RPMI8226 (cell line): ENCODE results near the gene RASAL1.

ENCODE experiments used
- DNase-seq: peaks from one replicate; pipeline ENCODE4 v3.0.0-alpha.2; 2015

The RASAL1 gene

DNA sequence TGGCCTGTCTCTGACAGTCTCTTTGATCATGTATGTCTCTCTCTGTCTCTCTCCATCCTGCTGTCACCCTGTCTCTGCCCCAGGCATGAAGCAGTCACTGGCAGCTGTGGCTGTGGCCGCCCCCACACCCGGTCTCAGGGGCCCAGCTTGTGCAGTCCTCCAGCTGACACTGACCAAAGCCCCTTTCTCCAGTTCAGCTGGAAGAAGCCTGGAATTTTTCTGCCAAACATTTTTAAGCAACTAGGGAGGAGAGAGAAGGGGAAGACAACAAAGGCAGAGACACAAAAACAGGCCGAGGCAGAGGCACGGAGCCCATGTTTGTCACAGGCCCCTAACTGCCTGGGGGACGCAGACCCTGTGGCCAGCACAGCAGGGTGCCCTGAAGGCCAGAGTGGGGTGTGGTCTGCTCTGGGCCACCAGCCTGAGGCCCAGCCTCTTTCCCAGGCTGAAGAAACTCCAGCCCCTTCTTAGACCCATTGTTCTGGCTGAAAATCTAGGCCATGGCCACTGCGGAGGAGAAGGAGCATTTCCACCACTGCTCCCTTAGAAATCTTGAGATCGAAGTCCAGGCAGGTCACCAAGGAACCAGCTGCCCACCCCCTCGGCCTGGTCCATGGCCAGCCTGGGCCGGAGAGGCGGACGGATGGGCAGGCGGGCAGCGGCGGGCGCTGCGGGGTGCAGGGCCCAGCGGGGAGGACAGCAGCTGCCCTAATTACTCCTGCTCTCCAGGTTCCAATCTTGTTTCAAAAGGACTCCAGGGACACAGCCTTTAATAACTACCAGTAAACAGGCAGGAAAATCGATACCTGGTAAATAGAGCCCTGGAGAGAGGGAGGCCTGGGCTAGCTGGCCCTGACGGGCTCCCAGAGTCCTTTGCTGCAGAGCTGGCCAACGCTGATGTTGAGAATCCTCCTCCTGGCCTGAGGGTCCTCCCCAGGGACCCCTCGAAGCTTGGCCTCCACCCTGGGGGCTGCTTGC is 64.1 kb downstream of the RASAL1 start:
- no peak for DNase-seq

DNA sequence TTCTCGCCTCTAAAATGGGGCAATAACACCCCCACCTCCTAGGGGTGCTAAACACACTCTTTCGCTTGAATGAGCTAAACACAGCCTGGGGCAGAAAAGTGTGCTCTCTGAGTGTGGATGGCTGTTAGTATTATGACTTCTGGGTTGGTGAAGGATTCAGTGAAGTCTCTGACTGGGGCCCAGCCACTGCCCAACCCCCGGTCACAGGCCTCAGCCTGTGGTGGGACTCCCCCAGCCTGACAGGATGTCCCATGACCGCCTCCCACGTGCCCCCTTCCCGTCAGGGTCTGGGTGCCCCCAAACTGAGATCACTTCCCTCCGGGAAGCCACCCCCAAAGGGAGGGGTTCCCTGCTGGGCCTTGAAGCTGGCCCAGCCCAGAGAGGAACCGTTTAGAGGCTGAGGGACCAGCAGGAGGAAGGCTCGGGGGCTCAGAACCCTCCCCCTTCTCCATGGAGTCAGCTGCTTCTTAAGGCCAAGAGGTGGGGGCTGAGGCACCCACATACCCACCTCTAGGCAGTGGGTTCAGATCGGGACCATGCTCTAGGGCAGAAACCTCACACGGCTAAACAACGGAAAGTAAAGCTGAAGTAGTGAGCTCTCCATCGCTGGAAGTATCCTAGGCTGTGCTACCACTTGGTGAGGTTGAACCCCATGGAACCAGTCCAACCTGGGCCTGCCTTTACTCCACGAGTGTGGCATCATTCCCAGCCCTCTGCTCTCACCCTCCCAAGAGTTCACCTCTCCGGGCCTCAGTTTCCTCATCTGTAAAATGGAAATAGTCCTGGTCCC is 65.2 kb downstream of the RASAL1 start:
- DNase-seq = no peak

DNA sequence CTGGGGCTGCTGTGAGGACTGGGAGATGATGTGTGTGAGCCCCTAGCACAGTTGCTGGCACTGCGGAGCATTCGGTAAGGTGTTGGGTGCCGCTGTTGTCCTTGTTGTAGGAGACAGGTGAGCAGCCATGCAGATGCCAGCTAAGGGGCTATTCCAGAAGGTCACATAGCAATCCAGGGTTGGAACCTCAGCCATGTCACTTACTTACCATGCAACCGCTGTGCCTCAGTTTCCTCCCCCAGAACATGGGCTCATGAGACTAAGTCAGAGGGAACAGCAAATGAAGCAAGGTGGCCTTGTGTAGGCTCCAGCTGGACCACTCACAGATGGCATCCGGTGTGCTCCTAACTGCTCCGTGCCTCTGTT is 65.8 kb downstream of the RASAL1 start:
- DNase-seq = no peak

DNA sequence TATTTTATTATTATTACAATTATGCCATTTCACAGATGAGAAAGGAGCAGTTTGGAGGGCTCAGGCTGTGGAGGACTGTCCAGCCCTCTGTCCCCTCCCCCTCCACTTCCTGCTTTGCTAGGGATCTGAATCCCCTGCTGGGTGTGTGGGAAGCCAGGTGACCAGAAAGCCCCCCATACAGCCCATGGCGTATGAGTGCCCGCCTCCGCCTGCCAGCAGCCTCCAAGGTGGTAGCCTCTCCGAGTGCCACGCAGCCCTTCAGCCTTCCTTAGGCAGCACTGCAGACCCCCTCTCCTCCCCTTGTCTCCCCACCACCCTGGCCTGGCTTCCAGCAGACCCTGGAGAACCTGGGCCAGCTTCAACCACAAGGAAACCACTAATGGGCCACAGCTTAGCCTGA is 66.4 kb downstream of the RASAL1 start:
- DNase-seq = no peak

DNA sequence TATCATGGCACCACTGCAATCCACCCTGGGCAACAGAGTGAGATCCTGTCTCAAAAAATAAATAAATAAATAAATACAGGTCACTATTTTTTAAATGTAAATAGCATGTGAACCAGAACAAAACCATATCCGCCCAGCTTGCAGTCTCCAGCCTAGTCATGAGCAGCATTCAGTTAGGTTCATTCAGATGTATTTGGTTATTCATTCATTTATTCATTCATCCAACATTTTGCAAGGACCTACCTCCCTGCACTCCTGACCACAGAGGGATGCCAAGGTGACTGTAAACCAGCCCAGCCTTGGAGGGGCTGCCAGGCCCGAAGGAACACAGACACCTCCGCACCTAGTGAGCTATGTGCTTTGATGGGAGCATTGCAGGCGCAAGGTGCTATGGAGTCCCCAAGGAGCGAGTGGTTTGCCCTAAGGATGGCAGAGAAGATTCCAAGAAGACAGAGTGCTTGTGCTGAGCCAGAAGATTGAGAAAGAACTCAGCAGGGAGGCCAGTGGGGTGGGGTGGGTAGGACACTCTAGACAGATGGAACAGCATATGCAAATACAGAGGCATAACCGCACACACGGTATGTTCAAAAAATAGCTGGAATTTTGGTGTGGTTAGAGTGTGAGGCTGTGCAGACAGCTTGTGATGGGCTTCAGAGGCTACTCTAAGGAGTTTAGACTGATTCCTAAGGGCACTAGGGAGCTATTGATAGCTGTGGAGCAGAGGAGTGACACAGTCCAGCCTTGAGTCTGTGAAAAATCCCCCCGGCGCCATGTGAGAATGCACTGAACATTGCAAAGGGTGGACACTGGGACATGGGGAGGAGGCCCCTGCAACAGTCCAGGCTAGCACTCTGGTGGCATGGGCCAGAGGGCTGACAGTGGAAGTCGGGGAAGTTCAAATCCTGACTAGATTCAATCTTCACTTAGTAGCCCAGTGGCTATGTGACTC is 67.3 kb downstream of the RASAL1 start:
- no peak for DNase-seq

DNA sequence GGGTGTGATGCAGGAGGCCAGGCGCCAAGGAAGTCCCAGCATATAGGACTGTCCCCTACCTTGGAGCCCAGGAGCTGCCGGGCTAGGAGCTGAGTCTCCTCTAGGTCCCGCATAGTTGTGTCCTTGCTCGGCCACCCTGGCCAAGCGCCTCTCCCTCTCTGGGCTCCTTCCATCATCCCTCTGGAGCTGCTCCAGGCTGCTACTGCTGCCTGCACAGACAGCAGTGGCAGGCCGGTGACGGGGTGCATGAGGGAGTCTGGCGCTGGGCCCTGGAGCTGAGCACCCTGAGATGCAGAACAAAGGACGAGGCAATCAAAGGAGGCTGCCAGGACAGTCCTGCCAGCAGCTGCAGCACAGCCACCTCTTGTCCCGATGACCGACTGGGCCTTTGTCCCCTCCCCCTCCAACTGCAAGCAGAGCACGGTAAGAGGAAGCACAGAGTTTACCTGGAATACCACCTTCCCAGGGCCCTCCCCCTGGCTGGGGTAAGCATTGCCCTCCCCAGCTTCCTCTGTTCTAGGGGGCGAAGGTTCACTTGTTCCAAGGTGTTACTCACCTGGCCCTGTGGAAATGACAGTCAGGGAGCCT is 68.7 kb downstream of the RASAL1 start:
- DNase-seq = no peak

DNA sequence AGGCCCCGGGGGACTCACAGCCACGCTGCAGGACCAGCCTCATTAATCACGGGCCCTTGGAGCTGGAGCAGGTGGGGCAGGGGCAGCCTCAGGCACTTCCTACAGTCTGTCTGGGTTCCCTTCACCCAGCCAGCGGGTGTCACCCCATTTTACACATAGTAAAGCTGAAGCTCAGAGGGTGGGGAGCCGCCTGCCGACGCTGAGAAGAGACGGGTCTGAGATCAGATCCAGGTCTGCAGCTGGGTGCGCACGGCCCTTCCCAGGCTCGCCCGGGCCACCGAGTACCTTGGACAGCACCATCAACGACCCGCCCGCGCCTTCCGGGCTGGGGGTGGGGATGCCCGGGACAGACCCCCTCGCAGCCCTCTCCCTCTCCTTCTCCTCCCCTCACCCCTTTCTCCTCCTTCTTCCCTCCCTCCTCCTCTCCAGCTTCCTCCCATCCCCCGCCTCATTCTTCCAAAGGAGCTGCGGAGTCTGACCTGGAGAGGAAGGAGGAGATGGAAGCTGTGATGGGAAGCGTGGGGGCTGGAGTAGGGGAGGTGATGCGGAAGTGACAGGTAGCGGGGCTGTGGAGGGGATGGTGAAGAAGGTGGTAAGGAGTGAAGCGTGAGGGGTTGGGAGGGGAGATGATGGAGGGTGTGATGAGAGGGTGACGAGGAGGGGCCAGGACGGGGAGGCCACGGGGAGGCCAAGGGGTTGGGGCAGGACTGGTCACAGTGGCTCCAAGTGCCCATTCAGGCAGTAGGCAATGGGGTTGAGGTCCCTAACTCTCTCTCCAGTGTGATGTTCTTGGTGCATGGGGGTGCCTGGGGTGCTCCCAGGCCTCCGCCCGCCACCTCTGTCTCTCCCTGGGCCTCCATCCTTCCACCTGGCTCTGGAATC is 70.2 kb downstream of the RASAL1 start:
- DNase-seq = peak; percentile 52

DNA sequence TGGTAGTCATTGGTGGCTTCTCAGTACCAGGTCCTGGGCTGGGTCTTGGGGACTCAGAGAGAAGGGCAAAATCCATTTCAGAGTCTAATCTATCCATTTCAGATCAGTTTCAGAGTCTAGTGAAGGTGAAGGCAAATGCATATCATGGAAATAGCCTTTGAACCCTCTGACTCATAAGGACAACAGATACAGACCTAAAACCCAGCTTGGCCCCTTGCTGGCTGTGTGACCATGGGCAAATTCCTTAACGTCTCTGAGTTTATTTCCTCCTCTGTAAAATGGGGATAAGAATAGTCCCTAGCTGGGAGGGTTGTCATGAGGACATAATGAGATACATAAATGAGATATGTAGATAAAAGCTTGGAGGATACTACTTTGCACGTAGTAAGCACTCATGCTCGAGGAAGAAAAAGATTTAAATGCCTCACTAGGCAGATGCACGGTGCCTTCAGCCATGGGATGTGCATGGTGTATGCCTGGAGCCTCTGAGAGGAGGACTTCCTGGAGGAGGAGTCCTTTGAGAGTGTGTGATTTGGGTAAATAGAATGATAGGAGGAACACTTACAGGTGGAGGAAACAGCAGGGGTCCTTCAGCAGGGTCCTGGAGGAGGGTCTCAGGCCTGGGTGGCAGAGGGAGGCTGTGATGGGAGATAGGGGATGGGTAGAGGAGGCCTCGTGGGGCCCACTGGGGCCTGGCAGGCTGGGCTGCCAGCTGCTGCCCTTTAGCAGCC is 71.0 kb downstream of the RASAL1 start:
- DNase-seq = no peak

DNA sequence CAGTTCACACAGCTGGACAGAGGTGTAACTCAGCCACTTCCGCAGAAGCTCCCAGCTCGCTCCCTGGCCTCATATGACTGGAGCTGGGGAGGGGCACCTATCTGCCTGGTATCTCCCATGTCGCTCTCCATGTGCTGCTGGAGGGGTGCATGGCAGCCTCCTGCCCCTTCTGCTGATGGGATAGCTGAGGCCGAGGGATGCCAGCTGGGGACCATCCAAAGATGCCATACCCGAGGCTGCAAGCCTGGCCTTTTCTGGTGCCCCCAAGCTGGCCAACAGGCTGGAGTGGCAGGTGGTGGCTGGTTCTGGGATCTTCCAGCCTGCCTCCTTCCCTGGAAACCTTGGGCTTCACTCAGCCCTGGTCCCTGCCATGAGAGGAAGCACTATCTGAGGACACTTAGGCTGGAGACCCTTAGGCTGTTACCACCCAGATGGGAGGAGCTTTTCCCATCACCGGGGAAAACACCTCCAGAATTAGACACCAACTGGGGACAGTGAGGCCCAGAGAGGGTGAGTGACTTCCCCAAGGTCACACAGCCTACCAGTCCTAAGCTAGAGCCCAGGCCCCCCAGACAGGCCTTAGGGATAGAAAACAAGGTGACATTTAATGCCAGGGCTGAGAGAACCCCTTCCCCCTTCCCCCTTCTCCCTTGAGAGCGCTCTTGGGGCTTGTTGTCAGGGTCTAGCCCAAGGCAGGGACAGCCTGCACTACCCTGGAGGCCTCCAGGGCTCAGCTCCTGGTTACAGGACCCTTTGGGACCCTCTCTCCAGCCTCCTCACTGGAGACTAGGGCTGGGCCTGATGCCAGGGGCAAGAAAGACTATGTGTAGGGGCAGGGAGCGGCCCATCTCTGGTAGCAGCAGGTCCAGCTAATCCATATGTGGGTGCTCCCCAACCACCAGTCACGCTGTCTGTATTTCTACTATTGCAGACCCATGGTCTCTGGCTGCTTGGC is 71.9 kb downstream of the RASAL1 start:
- no peak for DNase-seq

DNA sequence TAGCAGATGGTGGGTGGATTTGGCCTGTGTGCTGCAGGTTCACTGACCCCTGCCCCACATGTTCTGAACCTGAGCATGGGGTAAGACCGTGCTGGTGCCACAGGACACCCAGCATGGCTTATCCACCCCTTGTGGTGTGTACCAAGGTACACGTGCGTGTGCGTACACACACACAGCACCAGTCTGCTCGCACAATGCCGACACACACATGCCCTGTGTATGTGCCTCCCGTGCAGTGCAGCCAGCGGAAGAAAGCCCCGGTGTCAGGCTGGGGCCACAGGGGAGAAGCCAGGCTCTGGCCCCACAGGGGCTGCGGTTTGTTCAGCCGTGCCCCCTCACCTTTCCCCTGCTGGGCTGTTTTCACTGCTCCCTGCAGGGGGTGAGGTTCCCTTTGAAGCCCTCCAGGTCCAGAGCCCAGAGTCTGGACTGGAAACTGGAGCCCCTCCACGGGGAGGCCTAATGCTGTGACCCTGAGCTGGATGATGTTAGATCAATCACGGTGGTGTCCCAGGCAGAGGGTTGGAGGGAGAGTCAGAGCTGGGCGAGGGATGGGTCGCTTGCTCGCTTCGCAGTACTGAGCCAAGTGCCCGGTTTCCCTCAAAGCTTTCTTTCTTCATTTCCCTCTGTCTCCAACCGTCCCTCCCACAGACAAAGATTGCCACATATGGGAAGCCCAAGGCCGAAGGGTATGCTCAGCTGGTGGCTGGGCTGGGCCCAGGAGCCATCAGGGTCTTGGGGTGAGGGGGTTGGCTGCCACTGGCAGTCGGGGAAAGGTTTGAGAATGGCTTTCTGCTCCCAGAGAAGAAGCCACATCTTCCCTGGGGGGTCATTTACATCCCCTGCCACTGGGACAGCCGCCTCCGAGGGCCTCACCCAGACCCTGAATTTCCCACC is 72.8 kb downstream of the RASAL1 start:
- no peak for DNase-seq

DNA sequence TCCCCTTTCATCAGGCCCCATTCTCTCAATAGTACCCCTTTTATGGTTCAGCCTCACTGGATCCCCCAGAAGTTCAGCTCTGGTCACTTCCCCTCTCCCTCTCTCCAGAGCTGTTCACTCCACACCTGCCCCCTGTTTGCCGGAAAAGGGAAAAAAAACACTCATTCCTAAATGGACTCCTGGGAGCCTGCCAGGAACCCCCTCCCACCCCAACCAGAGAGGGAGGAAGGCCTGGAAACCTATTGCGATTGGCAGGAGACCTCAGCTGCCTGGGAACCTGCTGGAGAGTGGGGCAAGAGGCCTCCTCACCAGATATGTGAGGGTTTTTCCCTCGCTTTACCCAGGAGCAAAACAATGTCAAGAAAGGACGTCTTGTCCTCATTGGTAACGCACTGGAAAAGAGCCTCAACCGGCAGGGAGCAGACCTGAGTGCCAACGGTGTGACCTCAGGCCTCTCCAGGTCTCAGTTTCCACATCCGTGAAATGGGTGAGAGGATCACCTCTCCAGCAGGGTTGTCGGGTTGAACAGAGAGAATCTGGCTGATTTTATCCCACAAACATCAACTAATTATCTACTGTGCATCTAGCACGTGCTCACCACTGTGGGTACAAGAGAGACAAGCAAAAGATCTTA is 74.4 kb downstream of the RASAL1 start:
- DNase-seq = no peak

DNA sequence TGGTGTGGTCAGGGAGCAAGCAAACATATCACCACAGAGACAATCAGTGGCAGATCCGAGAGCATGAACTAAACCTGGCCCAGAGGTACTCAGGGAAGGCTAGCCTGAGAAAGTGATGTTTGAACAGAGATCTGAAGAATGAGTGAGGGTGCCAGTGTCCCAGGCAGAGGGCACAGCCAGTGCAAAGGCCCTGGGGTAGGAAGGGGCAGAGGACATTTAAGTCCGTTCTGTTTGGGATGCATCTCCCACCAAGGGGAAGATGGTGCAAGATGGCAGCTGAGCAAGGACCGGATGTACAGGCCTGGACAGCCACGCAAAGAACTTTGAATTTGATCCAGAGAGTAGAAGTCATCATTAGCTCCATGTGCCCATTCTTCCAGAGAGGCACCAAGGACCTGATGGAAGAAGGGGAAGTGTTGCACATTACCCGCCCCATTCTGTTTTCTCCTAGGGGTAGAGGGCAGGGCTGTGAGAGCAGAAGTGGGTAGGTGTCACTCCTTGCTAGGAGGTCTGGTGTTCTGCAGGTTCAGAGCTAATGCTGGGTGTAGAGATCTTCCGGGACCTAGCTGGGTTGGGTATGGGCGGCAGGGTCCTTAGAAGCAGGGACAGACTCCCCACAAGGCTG is 75.1 kb downstream of the RASAL1 start:
- no peak for DNase-seq

DNA sequence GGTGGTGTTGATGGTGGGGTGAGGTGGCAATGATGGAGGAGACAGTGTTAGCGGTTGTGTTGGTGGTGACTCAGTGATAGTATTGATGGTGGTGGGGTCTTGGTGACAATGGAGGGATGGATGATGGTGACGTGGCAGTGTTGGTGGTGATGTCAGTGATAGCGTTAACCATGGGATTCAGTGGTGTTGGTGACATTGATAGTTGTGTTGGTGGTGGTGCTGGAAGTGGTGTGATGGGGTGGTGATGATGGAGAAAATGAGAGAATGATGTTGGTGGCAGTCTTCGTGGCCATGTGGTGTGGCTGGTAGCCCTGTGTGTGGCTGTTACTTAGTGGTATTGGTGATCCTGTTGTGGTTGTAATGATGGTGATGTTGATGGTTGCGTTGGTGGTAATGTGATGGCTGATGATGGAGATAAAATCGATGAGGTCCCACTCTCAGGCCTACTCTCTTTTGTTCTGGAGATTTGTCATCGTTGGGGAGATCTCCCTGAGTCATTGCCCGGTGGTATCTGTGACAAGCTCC is 76.4 kb downstream of the RASAL1 start:
- DNase-seq = no peak

DNA sequence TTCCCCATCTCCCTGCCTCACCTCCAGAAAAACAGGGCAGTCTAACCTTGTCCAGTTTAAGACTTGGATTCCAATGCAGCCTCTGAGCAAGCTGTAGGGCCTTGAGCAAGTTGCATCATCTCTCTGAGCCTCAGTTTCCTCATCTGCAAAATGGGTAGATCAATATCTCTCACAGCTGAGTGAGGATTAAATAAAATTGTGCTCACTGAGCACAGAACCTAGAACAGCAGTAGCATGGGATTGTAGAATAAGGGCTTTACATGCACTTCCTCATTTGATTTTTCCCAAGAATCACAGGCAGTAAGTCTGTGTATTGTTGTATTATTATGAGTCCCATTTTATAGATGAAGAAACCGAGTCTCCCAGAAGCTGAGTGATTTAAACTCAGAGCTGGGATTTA is 77.0 kb downstream of the RASAL1 start:
- DNase-seq = no peak

DNA sequence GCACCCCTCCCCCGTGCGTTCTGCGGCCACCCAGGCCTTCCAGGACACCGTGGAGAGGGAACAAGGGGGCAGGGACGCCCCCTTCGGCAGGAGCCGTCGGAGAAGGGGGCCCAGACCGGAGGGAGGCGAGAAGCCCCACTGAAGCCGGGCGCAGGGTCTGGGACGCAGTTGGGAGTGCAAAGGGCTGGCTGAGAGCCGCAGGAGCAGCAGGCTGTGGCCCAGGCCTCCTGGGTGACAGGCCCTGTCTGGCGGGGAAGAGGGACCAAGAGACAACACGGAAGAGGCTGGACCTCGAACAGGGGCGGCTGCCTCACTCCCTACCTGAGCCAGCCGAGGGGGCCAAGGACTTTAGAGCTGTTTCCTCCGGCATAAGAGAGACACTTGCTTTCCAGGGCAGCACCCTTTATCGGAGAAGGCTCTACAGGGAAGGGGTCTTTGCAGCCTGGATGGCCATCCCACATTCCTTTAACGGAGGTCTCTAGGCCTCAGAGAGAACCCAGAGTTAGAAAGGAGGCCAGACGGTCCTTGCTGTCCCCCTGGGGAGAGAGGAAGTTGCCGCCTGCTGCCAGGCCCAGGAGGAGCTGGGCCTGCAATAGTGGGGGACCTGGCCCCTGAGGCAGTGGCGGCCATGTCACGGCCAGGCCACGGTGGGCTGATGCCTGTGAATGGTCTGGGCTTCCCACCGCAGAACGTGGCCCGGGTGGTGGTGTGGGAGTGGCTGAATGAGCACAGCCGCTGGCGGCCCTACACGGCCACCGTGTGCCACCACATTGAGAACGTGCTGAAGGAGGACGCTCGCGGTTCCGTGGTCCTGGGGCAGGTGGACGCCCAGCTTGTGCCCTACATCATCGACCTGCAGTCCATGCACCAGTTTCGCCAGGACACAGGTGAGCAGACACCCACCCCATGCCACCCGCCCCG is 77.7 kb downstream of the RASAL1 start:
- DNase-seq = no peak
